Umbilical cord (tissue), 2 donors: ENCODE data around the gene PPFIA2. TPM values are rescaled to one million over a fixed set of nuclear protein-coding genes. Genes with fewer than 3 reads are reported as not detected.
A peak's percentile ranks its signal among the peaks of the same experiment; 100 is the strongest.

Experiments used
- DNase-seq: peaks from one replicate; pipeline ENCODE4 v3.0.0-alpha.2; 2015; ENCODE audit warnings: low spot score
- total RNA-seq: library from RNA; depleted of rRNA; stranded (reverse); fragments of >200 nt; gene quantifications from one replicate; pipeline ENCODE4 v1.2.3, GENCODE V29; 2014; ENCODE audit warnings: low replicate concordance; ENCODE audit not compliant: insufficient read depth

PPFIA2 gene
- total RNA-seq, 1 donor from 2014 or later, result 20.5 TPM

GRCh38 chr12:81274637-81275529 lies 484.3 kb downstream of the PPFIA2 start:
- DNase-seq, result no peak

GRCh38 chr12:81270385-81270784 lies 488.8 kb downstream of the PPFIA2 start:
- no peak for DNase-seq

- no peak for DNase-seq
Observed at GRCh38 chr12:81263072-81263471, 496.1 kb downstream of the PPFIA2 start.

GRCh38 chr12:81261508-81262207 lies 497.5 kb downstream of the PPFIA2 start:
- no peak for DNase-seq

GRCh38 chr12:81259360-81259759 lies 499.8 kb downstream of the PPFIA2 start:
- no peak for DNase-seq

- DNase-seq, result peak; percentile 76
Observed at GRCh38 chr12:81257947-81258551, 501.1 kb downstream of the PPFIA2 start.

GRCh38 chr12:81255947-81256346 lies 503.2 kb downstream of the PPFIA2 start:
- DNase-seq, result no peak

- no peak for DNase-seq
Observed at GRCh38 chr12:81255456-81255855, 503.7 kb downstream of the PPFIA2 start.

GRCh38 chr12:81253360-81253759 lies 505.8 kb downstream of the PPFIA2 start:
- no peak for DNase-seq

- DNase-seq, result no peak
Observed at GRCh38 chr12:81252228-81252627, 506.9 kb downstream of the PPFIA2 start.

- no peak for DNase-seq
Observed at GRCh38 chr12:81249976-81250375, 509.2 kb downstream of the PPFIA2 start.

- peak; percentile 23 for DNase-seq
Observed at GRCh38 chr12:81245907-81246570, 513.1 kb downstream of the PPFIA2 start.

- peak; percentile 10 for DNase-seq
Observed at GRCh38 chr12:81245458-81245857, 513.7 kb downstream of the PPFIA2 start.

GRCh38 chr12:81231574-81232368 lies 527.4 kb downstream of the PPFIA2 start:
- DNase-seq, result no peak

GRCh38 chr12:81229759-81230158 lies 529.4 kb downstream of the PPFIA2 start:
- no peak for DNase-seq

- DNase-seq, result no peak
Observed at GRCh38 chr12:81224626-81225025, 534.5 kb downstream of the PPFIA2 start.

- DNase-seq, result no peak
Observed at GRCh38 chr12:81222846-81223592, 536.1 kb downstream of the PPFIA2 start.

- no peak for DNase-seq
Observed at GRCh38 chr12:81221681-81222080, 537.5 kb downstream of the PPFIA2 start.

- DNase-seq, result no peak
Observed at GRCh38 chr12:81216739-81217138, 542.4 kb downstream of the PPFIA2 start.

GRCh38 chr12:81212996-81213696 lies 546.0 kb downstream of the PPFIA2 start:
- no peak for DNase-seq
